GM12878 (cell line): ENCODE data around the gene NEK1. TPM values are rescaled to one million over a fixed set of nuclear protein-coding genes. Genes with fewer than 3 reads are reported as not detected.

Experiments used
- ATAC-seq: fragments of 200-7000 bp; cut with Tn5 transposase; 3 replicates; pipeline ENCODE4 v1.9.1; 2020; ENCODE audit warnings: mild to moderate bottlenecking, moderate library complexity
- BruUV-seq: library from RNA; stranded (reverse); fragments of 400-500 nt; replicated peaks from 2 replicates; lab custom pipeline; 2021; lab: Mats Ljungman, UMichigan
- CTCF ChIA-PET: fragments of 300-600 bp; sonication (Branson Sonifier 250); formaldehyde crosslinking; extraction: SDS; loops from one replicate; lab custom pipeline; 2021; ENCODE audit warnings: inconsistent platforms; lab: Yijun Ruan, JAX
- POLR2A ChIA-PET: fragments of 350-600 bp; formaldehyde crosslinking; extraction: SDS; loops from one replicate; lab custom pipeline; 2021; ENCODE audit warnings: inconsistent platforms; lab: Charles Lee
- RAD21 ChIA-PET: fragments of 300-600 bp; sonication (Branson Sonifier 250); formaldehyde crosslinking; loops from one replicate; lab custom pipeline; 2023; ENCODE audit warnings: antibody characterized with exemption; ENCODE audit not compliant: unreplicated experiment; lab: Charles Lee
- SMC1A ChIA-PET: fragments of 300-600 bp; sonication (Branson Sonifier 250); formaldehyde crosslinking; loops from one replicate; lab custom pipeline; 2023; ENCODE audit not compliant: unreplicated experiment, uncharacterized antibody; lab: Charles Lee
- DNase-seq: peaks from one replicate; pipeline ENCODE4 v3.0.0-alpha.2; 2011; ENCODE audit warnings: low read depth, low spot score
- FAIRE-seq: peaks from 3 replicates; lab custom pipeline; 2011; peaks lifted over from hg19 to GRCh38; lab: Jason Lieb, UNC
- H2AFZ ChIP-seq: 2 replicates; pipeline ENCODE4 v1.6.0; 2011; ENCODE audit warnings: low read depth, low read length, control low read depth; ENCODE audit not compliant: control insufficient read depth
- H3K27ac ChIP-seq: 2 replicates; pipeline ENCODE4 v1.5.1; 2011; ENCODE audit warnings: control low read depth; ENCODE audit not compliant: control insufficient read depth, insufficient read depth
- H3K27me3 ChIP-seq, 2 experiments: replicated peaks in 1 of 2; 2 replicates each; pipeline versions ENCODE4 v1.6.0 to v1.6.1; 2011; ENCODE audit warnings: low read length in 1 of 2; ENCODE audit not compliant: control insufficient read depth in 2 of 2, insufficient read depth in 2 of 2
- H3K36me3 ChIP-seq, 2 experiments: 2 replicates each; pipeline ENCODE4 v1.5.1; 2011; ENCODE audit warnings: low read length in 1 of 2; ENCODE audit not compliant: control insufficient read depth in 2 of 2, insufficient read depth in 2 of 2
- H3K4me1 ChIP-seq: 2 replicates; pipeline ENCODE4 v1.6.1; 2011; ENCODE audit warnings: mild to moderate bottlenecking, low read length, moderate library complexity, mixed read lengths; ENCODE audit not compliant: control insufficient read depth, insufficient read depth
- H3K4me2 ChIP-seq: 2 replicates; pipeline ENCODE4 v1.6.0; 2011; ENCODE audit warnings: control low read depth; ENCODE audit not compliant: control insufficient read depth, insufficient read depth
- H3K4me3 ChIP-seq: fragments of 200-600 bp; sonication (generic); 2 replicates; pipeline ENCODE4 v1.5.1; 2016
- H3K79me2 ChIP-seq: 2 replicates; pipeline ENCODE4 v1.6.0; 2011; ENCODE audit warnings: low read length; ENCODE audit not compliant: control insufficient read depth, insufficient read depth
- H3K9ac ChIP-seq: 2 replicates; pipeline ENCODE4 v1.8.0; 2011; ENCODE audit warnings: low read length, control low read depth, mixed read lengths; ENCODE audit not compliant: control insufficient read depth, insufficient read depth
- H3K9me3 ChIP-seq: replicated peaks from 3 replicates; pipeline ENCODE4 v1.5.1; 2011; ENCODE audit warnings: mild to moderate bottlenecking, low read length; ENCODE audit not compliant: control insufficient read depth, insufficient read depth
- H4K20me1 ChIP-seq: 2 replicates; pipeline ENCODE4 v1.6.0; 2011; ENCODE audit not compliant: control insufficient read depth, insufficient read depth
- BRCA1 ChIP-seq: IDR thresholded peaks from 2 replicates; pipeline ENCODE4 v1.6.1; 2011; ENCODE audit warnings: low read depth, low read length, improper control_type of control experiment
- KAT2A ChIP-seq: conservative IDR thresholded peaks from 2 replicates; pipeline ENCODE4 v1.6.1; 2011; ENCODE audit warnings: low read depth, low read length; ENCODE audit not compliant: control insufficient read depth
- MEF2B ChIP-seq: fragments of 450-650 bp; IDR thresholded peaks from 2 replicates; pipeline ENCODE4 v1.6.1; 2018; ENCODE audit warnings: mild to moderate bottlenecking, moderate library complexity; ENCODE audit not compliant: partially characterized antibody, poor library complexity, severe bottlenecking
- NFIC ChIP-seq: IDR thresholded peaks from 2 replicates; pipeline ENCODE4 v1.6.1; 2012; ENCODE audit warnings: low read depth, mild to moderate bottlenecking, inconsistent platforms, low read length, moderate library complexity
- PAX8 ChIP-seq: fragments of 450-650 bp; IDR thresholded peaks from 2 replicates; pipeline ENCODE4 v1.6.1; 2017; ENCODE audit warnings: mild to moderate bottlenecking, moderate library complexity
- PBX3 ChIP-seq: IDR thresholded peaks from 2 replicates; pipeline ENCODE4 v1.6.1; 2011; ENCODE audit warnings: mild to moderate bottlenecking, low read depth, low read length, moderate library complexity; ENCODE audit not compliant: insufficient replicate concordance
- POLR2A ChIP-seq: IDR thresholded peaks from 2 replicates; pipeline ENCODE4 v1.6.1; 2011; ENCODE audit warnings: low read depth, mild to moderate bottlenecking, low read length
- POLR2AphosphoS5 ChIP-seq: IDR thresholded peaks from 2 replicates; pipeline ENCODE4 v1.6.1; 2011; ENCODE audit warnings: mild to moderate bottlenecking, low read length, inconsistent platforms
- SREBF2 ChIP-seq: IDR thresholded peaks from 2 replicates; pipeline ENCODE4 v1.6.1; 2012; ENCODE audit warnings: mild to moderate bottlenecking, low read length
- STAT3 ChIP-seq: IDR thresholded peaks from 2 replicates; pipeline ENCODE4 v1.6.1; 2011; ENCODE audit warnings: low read depth, low read length, improper control_type of control experiment
- YY1 ChIP-seq: IDR thresholded peaks from 2 replicates; pipeline ENCODE4 v1.6.1; 2011; ENCODE audit warnings: low read depth, mild to moderate bottlenecking, low read length
- ZNF274 ChIP-seq: IDR thresholded peaks from one replicate; pipeline ENCODE4 v1.8.0; 2011; ENCODE audit not compliant: insufficient read length, insufficient read depth
- WGBS: methylation state at CpG from one replicate; pipeline ENCODE4 v1.1.6; 2016; ENCODE audit warnings: low lambda C conversion rate; ENCODE audit not compliant: insufficient replicate concordance, insufficient coverage; ENCODE audit errors: missing lambda C conversion rate; 5-methylcytosine and 5-hydroxymethylcytosine counted together
- in situ Hi-C: fragments of 300-500 bp; cut with MboI; formaldehyde crosslinking; loops from 9 replicates; pipeline ENCODE4 v1.14.3; 2018; ENCODE audit warnings: mixed read lengths
- intact Hi-C: fragments of 100-400 bp; cut with micrococcal nuclease; formaldehyde crosslinking; loops from one replicate; pipeline ENCODE4 v1.14.2; 2022; ENCODE audit not compliant: unreplicated experiment
- polyA plus RNA-seq, 11 experiments: library from polyadenylated mRNA; depleted of rRNA in 4 of 11; unstranded in 6 of 11; stranded (reverse) in 5 of 11; fragments of >200 nt; fragmentation: Nextera tagmentation in 4 of 11; fragmentation: Illumina TruSeq in 1 of 11; extraction: Ambion mirVana in 4 of 11; extraction: Trizol in 1 of 11; gene quantifications; 1 replicate in 1 of 11; 2 replicates in 10 of 11; pipeline versions ENCODE4 v1.2.1 to v1.2.3, GENCODE V29; 2011 to 2016; ENCODE audit warnings: inconsistent platforms in 2 of 11, missing spikeins in 2 of 11, low read depth in 1 of 11
- total RNA-seq, 4 experiments: library from RNA; depleted of rRNA in 3 of 4; stranded (reverse); fragments of >200 nt in 3 of 4; fragmentation: Illumina TruSeq in 1 of 4; extraction: Trizol in 1 of 4; gene quantifications; 2 replicates each; pipeline versions ENCODE4 v1.2.1 to v1.2.3, GENCODE V29; 2013 to 2021
- TF ChIP-seq, protein P1 (sequence below): IDR thresholded peaks from 2 replicates; pipeline ENCODE4 v1.6.1; 2012; ENCODE audit warnings: low read length, inconsistent platforms

The NEK1 gene
- total and polyA plus RNA-seq, 10 of the 15 experiments (the other 5 are each of a cell fraction or from before 2014, with no cell fraction given): 4.9 to 16.1 (median 7.5) TPM

GRCh38 chr4:169346840-169347239 lies 265.5 kb downstream of the NEK1 start:
- RAD21 ChIA-PET: interaction anchor here (0.9 to 1.2 kb wide), 2 partner anchors 13 to 91 kb away, joined by 4 to 7 read pairs; no protein-coding TSS in a partner anchor
- Histone ChIP-seq H3K9ac (no peak overlapping the region), H3K36me3 (no peaks in the 10 kb centered on the region), H4K20me1 (no peaks in the 10 kb centered on the region)
- intact Hi-C loops: no loop called here
- TF ChIP-seq NFIC (no peak), PBX3 (no peak), MEF2B (no peak), KAT2A (no peak), POLR2A (no peak), PAX8 (no peak), SREBF2 (no peak), YY1 (no peak), ZNF274 (no peak), POLR2AphosphoS5 (no peak), STAT3 (no peak), BRCA1 (no peak)
- TF ChIP-seq, protein P1, sequence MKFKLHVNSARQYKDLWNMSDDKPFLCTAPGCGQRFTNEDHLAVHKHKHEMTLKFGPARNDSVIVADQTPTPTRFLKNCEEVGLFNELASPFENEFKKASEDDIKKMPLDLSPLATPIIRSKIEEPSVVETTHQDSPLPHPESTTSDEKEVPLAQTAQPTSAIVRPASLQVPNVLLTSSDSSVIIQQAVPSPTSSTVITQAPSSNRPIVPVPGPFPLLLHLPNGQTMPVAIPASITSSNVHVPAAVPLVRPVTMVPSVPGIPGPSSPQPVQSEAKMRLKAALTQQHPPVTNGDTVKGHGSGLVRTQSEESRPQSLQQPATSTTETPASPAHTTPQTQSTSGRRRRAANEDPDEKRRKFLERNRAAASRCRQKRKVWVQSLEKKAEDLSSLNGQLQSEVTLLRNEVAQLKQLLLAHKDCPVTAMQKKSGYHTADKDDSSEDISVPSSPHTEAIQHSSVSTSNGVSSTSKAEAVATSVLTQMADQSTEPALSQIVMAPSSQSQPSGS: no peak
- TF ChIP-seq, all 136 proteins: peak for 0
- ChIA-PET SMC1A (interaction anchor here (0.7 kb wide), 1 partner anchor 45 kb away, joined by 3 read pairs; no protein-coding TSS in a partner anchor), CTCF (interaction anchor here (1.1 kb wide), 1 partner anchor 8 kb away, joined by 3 read pairs; no protein-coding TSS in a partner anchor), POLR2A (no interaction called here)
- in situ Hi-C loops: no loop called here
- Histone ChIP-seq H3K4me3 (no peak overlapping the region), H3K79me2 (no peaks in the 10 kb centered on the region), H3K4me1 (peaks cover 2% of the 10 kb centered on the region), H2AFZ (no peak overlapping the region), H3K9me3 (no peaks in the 10 kb centered on the region; the same call in 2 of the 3 replicates), H3K4me2 (no peak overlapping the region), H3K27me3 (no peaks in the 10 kb centered on the region), H3K27ac (no peak overlapping the region)
- no peak for ATAC-seq
- no peak for DNase-seq
- BruUV-seq: no TSS peak
- no peak for FAIRE-seq
- 83% methylated on average over 13 of the region's 14 CpGs for WGBS
